ENCODE data around the gene CCM2. TPM values are rescaled to one million over a fixed set of nuclear protein-coding genes. Genes with fewer than 3 reads are reported as not detected.
"Not testable (repeated sequence)": the region's sequence is repeated elsewhere in the genome, so short reads cannot be mapped to it uniquely, and the experiment has no call there.

Gene CCM2
- polyA plus RNA-seq, 5 donors = 23.3 to 36.6 (median 28.0) TPM

DNA sequence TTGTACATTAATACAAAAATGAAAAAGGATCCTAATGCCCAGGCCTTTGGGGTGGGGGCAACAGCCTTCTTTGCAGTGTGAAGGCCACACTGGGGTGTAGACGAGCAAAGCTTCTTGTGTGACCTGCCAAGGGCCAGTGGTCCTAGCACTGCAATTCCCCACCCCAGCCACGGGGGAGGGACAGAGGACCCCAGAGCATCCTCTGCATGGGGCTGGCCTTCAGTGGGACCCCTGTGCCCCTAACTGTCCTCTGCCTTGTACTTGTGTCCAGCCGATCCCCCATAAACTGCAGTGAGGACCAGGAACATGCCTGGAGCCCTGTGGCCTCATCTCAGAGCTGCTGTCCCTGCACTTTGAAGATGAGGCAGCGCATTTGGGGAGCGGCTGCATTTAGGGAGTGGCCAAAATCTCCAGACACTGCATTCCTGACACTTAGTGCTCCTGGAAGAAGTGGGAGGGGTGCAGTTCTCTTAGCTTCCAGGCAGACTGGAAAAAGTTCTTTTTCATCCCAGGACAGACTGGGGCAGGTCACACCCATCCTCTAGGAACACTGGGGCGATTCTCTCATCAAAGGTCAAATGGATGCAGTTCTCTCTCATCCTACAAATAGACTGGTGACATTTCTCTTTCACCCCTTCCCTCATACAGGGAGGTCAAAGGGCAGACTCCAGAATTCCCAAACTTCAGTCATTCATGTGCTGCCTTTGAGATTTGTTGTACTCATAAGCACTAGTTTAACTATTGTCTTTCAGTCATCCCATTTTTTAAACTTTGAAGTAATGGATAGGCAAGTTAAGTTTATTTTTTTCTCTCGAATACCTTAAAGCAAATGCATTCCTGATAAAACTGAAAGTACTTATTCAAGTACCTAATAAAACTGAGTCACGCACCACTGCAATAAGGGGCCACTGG lies 20.3 kb upstream of the CCM2 start:
- DNase-seq = no peak

DNA sequence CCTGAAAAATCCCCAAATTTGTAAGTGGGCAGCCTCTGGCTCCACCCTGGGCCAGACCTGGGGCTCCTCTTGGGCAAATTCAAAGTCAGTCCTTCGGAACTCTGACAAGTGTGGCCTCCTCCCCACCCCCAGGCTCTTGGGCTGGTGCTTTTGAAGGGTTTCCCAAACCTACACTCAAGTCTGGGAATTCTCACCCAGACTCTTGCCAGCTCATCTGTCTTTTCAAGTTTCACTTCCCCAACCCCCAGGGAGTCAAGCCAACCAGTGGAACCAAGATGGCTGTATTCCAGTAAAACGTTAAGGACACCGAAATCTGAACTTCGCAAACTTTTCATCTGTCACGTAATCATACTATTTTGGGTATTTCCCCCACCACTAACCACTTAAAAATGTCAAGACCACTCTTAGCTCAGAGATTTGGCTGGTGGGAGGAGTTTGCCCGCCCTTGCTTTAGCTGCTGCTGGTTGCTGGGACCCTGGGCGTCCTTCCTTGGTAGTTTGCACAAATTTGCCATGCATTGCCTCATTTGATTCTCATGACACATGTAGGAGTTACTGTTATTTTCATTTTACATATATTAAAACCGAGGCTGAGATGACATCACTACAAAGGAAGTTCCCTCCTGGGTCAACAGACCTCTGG lies 19.5 kb upstream of the CCM2 start:
- DNase-seq = peak; percentile 53 to 63

DNA sequence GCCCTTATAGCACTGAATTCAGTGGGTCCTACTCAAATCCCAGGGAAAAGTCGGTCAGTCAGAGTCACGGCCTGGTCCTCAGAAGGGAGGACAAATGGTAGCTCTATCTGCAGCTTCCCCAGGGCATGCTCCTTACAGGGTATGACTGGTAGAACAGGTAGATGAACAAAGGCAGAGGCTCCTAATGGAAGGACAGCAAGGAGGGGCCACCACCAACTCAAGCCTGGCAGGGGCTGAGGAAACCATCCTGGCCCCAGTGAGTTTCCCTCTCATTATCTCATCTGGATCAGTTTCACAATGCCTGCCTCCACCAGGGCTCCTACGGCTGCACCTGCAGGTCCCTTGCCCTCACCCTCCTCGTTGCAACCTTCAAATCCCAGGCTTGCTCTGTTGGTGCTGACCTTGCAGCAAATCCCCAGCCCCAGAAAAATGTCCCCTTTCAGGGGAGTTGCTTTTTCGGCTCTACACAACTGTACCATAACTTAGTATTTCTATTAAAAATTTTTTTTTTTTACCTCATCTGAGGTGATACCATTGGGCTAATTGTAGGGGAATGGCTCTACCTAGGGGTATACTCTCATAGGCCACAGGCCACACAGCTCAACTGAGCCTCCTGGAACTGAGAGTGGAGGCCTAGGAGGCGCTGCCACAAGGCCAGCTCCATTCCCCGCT lies 18.8 kb upstream of the CCM2 start:
- no peak for DNase-seq

DNA sequence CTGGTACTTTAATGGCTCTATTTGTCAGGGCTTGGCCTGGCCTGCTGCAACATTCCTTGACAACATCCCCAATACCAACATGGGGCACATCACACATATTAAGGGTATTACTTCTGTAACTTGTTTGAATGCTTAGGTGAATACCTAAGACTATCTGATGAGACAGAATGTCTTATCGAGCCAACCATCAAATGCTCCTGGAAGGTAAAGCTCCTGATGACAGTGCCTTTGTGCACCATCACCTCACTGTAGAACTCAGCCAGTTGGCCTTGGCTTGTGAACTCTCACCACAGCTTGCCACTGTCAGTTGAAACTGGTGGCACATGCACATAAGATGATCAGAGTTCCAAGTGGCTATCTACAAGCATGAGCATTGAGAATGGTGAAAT lies 17.5 kb upstream of the CCM2 start:
- no peak for DNase-seq

GRCh38 chr7:44982970-44983369 lies 17.0 kb upstream of the CCM2 start:
- DNase-seq = no peak

DNA sequence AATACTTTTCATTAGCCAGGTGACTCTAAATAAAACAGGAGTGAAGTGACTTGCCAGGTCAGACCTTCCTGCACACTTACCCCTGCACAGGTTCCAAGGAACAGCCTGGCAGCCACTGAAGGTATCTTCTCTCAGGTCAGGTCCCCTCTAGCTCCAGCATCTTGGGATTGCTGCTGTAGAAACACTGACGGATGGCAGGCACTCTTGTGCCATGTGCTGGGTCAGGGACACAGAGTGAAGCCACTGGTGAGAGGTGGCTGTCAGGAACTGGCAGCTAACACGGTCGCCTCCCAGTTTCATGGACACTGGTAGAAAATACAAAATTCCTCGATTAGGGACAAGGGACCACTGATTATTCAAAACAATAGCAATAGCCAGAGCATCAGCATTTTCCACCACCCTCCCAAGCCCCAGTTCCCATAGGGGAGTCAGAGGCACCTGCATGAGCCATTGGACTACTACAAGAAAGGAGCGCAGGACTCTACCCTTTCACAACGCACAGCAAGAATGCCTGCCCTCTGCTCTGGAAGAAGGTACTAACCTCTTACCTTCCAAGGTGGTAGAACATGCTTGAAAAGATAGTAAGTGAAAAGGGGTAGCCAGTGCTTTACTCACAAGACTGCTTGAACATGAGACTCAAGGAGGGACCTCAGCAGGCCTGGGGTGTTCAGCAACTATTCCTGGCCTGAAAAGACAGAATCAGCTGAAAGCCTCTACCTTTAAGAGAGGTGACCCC lies 16.1 kb upstream of the CCM2 start:
- DNase-seq = no peak

DNA sequence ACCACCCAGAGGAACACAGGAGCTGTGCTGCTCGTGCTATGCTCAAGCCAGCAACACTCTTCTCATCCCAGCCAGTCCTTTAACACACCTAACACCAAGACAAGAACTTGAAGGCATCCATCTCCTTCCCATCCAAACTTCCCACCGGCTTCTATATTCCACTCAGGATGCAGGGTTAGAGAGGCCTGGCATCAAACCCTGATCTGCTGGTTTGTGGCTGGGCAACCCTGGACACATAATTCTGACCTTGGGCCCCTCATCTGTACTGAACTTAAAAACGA lies 15.6 kb upstream of the CCM2 start:
- DNase-seq = no peak

- no peak for DNase-seq
Observed at GRCh38 chr7:44985033-44985695, 14.8 kb upstream of the CCM2 start.

GRCh38 chr7:44985900-44986217 lies 14.1 kb upstream of the CCM2 start:
- DNase-seq = no peak

DNA sequence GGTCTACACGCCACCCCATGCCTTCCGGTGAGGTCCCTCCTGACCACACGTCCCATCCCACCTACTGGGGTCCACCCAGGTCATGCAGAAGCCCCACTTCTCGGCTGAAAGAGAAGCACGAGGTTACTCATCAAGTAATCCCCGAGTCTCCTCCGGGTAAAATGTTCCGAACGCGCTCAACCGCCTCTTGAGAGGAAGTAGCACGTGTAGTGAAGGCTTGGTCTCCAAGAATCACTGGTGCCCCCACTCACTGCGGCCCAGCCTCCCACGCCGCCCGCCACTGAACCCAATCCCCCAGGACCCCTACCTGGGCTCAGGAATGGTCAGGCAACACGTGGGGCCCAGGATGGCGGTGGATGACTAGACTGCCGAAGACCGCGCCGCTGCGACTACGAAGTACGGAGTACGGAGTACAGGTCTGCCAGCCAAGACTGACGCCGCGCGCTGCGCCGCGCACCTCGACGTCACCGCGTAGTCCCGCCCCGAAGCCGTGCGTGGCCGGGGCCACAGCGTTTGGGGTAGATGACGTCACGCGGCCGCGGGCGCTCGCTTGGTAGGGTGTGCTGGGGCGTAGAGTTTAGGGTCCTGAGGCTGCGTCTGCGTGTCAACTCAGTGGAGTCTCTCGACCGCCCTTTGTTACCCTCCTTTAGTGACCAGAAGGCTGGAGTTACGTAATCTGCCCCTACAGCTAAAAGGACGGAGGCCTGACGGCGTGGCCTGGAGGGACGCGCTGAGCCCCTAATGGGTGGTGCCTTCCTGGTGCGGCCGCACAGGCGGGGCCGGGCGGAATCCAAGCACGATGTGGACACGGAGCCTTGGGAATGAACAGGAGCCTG lies 13.6 kb upstream of the CCM2 start:
- peak; percentile 95 to 96 for DNase-seq

DNA sequence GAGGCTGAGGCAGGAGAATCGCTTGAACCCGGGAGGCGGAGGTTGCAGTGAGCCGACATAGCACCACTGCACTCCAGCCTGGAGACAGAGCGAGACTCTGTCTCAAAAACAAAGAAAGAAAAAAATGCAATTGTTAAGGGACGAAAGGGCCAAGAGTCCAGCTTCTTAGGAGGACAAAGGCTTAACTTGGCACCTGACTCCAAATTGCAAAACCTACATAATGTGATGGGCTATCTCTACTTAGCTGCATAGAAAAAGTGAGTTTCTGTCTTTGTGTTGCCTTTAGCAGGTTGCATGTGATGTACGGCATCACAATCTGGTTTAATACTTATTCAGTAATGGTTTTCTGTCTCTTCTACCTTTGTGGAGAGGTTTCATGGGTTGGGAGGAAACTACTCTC lies 12.5 kb upstream of the CCM2 start:
- DNase-seq = no peak

GRCh38 chr7:44987996-44988395 lies 12.0 kb upstream of the CCM2 start:
- no peak for DNase-seq

GRCh38 chr7:44988701-44989100 lies 11.3 kb upstream of the CCM2 start:
- no peak for DNase-seq

DNA sequence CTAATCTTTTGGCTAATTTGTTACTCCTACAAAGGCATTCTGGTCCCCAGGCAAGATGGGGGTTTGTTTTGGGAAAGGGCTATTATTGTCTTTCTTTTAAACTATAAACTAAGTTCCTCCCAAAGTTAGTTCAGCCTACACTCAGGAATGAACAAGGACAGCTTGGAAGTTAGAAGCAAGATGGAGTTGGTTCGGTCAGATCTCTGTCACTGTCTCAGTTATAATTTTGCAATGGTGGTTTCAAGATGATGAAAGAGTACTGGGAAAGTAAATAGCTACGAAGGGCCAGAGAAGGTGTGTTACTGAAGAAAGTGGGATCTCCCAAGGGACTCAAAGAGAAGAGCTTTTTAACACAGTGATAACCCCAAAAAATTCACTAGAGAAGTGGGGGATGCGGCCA lies 10.9 kb upstream of the CCM2 start:
- DNase-seq = no peak

GRCh38 chr7:44990109-44991023 lies 9.6 kb upstream of the CCM2 start:
- DNase-seq = no peak

- DNase-seq = not testable (repeated sequence)
Observed at GRCh38 chr7:44992004-44992795, 7.8 kb upstream of the CCM2 start.

GRCh38 chr7:44994877-44995554 lies 5.0 kb upstream of the CCM2 start:
- DNase-seq = no peak

All from right lung (tissue), 5 donors.